Right kidney (tissue), 1 donor: ENCODE results near the gene WWOX.

Experiments
- DNase-seq: peaks from one replicate; pipeline ENCODE4 v3.0.0-alpha.2; 2016

WWOX gene

GRCh38 chr16:78402833-78403232 is 303.4 kb downstream of the WWOX start:
- DNase-seq, result no peak

GRCh38 chr16:78405040-78405439 is 305.6 kb downstream of the WWOX start:
- no peak for DNase-seq

GRCh38 chr16:78405833-78406232 is 306.4 kb downstream of the WWOX start:
- no peak for DNase-seq

GRCh38 chr16:78407191-78407590 is 307.7 kb downstream of the WWOX start:
- DNase-seq, result no peak

- no peak for DNase-seq
Observed at GRCh38 chr16:78413651-78414050, 314.2 kb downstream of the WWOX start.

GRCh38 chr16:78415013-78415412 is 315.6 kb downstream of the WWOX start:
- DNase-seq, result no peak

GRCh38 chr16:78415669-78416068 is 316.2 kb downstream of the WWOX start:
- DNase-seq, result no peak

GRCh38 chr16:78416400-78416799 is 316.9 kb downstream of the WWOX start:
- no peak for DNase-seq

- DNase-seq, result no peak
Observed at GRCh38 chr16:78421181-78421708, 321.8 kb downstream of the WWOX start.

GRCh38 chr16:78425281-78425680 is 325.8 kb downstream of the WWOX start:
- no peak for DNase-seq

- DNase-seq, result no peak
Observed at GRCh38 chr16:78425891-78426510, 326.5 kb downstream of the WWOX start.

GRCh38 chr16:78428193-78428592 is 328.7 kb downstream of the WWOX start:
- DNase-seq, result no peak

GRCh38 chr16:78430281-78430680 is 330.8 kb downstream of the WWOX start:
- no peak for DNase-seq

- DNase-seq, result no peak
Observed at GRCh38 chr16:78431004-78431670, 331.7 kb downstream of the WWOX start.

GRCh38 chr16:78431701-78432100 is 332.2 kb downstream of the WWOX start:
- no peak for DNase-seq

GRCh38 chr16:78432451-78432850 is 333.0 kb downstream of the WWOX start:
- no peak for DNase-seq

- no peak for DNase-seq
Observed at GRCh38 chr16:78433116-78433515, 333.7 kb downstream of the WWOX start.

GRCh38 chr16:78434401-78434800 is 334.9 kb downstream of the WWOX start:
- DNase-seq, result no peak

GRCh38 chr16:78435260-78435659 is 335.8 kb downstream of the WWOX start:
- no peak for DNase-seq

GRCh38 chr16:78436023-78436422 is 336.6 kb downstream of the WWOX start:
- DNase-seq, result no peak

GRCh38 chr16:78436846-78437245 is 337.4 kb downstream of the WWOX start:
- no peak for DNase-seq

- no peak for DNase-seq
Observed at GRCh38 chr16:78437352-78437968, 338.0 kb downstream of the WWOX start.

- DNase-seq, result no peak
Observed at GRCh38 chr16:78438219-78438618, 338.8 kb downstream of the WWOX start.

- DNase-seq, result no peak
Observed at GRCh38 chr16:78438632-78439031, 339.2 kb downstream of the WWOX start.
